HG03108 (cell line): Measurements from ENCODE around the gene CUX1.
"Not testable (repeated sequence)": the region's sequence is repeated elsewhere in the genome, so short reads cannot be mapped to it uniquely, and the experiment has no call there.

Experiments
- ATAC-seq: cut with Tn5 transposase; IDR thresholded peaks from one replicate; pipeline ENCODE4 v1.9.1; 2021; ENCODE audit warnings: moderate library complexity; ENCODE audit not compliant: unreplicated experiment

The CUX1 gene

DNA sequence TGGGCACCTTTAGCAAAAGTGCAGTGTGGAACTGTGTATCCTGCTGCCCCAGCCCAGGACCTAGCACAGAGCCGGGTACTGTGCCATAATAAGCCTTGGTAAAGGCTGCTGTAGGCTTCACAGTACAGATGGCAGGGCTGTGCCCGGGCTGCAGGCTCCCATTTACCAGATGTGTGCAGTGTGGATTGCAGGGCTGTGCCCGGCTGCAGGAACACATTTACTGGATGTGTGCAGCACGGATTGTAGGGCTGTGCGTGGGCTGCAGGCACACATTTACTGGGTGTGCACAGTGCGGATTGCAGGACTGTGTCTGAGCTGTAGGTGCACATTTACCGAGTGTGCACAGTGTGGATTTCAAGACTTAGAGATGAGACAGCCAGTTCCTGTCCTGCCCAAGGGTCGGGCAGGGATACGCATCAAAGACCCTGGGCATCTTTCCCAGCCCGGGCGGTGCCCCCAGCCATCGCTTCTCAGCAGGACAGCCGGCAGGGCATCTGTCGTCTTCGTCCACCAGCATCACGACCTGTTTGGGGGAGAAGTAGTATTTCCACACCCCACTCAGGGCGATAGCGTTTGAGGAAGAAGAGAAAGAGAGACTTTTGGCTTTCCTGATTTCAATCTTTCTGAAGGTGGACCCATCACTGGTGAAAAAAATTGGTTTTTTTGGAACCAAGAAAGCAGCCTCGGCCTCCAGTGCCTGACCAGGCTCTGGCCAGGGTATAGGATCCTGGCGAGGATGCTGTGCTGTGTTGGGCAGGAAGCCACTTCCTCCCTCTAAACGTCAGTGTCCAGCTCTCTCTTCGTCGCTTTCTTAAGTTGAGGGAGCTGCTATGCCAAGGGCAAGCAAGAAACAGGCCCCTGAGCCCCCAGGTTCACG is 180.8 kb downstream of the CUX1 start:
- no peak for ATAC-seq

DNA sequence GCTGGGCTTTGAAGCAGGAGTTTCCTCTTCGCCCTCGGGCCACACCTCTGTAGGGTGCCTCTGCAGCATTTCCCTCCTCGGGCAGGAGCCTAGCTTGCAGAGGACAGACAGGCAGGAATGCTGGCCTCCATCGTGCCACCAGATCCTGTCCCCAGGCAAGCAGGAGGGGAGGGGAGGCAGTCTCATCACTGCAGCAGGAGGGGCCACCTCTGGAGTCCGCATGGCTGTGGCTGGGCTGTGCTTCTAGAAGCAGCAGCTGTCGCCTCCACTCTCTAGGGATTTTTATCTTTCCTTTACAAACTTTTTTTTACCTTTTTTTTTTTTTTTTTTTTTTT is 181.4 kb downstream of the CUX1 start:
- no peak for ATAC-seq

DNA sequence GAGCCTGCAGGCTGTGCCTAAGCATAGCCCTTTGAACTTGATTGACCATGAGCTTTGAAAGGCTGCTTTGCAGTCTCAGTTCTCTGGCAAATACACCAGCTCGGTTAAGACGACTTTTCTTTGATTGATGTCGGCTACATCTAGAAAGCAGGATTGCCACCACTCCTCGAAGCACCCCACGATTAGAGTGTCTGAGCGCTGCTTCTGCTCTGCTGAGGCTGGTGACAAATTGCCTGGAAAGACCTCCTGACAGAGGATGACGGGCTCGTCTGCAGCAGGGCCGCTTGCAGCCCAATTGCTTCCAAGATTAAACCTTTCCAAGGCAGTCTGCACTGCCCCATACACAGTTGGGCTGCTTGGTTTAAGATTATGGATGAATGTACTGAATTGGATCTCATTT is 182.0 kb downstream of the CUX1 start:
- ATAC-seq: no peak

DNA sequence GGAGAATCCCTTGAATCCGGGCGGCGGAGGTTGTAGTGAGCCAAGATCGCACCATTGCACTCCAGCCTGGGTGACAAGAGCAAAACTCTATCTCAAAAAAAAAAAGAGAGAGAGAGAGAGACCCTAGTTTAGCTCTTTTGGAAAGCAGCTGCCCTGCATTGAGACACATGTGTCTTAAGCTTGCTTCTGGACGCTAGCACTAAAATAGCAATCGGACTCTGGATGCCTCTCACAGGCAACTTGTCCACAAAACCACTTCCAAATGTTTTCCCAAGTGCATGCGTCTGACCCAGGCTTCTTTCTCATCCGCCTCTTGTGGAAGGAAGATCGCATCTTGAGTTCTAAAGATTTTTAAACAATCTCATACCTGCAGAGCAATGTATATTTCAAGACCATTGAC is 182.7 kb downstream of the CUX1 start:
- ATAC-seq: no peak

DNA sequence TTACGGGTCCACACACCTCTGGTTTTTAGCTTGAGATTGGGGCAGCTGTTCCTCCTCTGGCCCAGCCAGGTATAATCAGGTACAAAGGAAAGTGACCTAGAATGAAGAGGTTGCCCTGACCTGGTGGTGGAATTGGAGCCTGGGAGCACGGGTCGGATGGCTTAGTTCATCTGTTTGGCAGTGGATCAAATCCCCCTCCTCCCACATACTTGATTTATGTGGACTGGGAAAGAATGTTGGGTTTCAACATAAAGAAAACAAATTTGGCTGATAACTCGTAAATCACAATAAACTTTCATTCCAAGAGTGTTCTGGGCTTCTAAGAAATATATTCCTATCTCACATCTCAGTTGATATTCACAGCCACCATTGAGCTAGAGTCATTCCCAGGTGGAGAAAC is 186.8 kb downstream of the CUX1 start:
- ATAC-seq: no peak

DNA sequence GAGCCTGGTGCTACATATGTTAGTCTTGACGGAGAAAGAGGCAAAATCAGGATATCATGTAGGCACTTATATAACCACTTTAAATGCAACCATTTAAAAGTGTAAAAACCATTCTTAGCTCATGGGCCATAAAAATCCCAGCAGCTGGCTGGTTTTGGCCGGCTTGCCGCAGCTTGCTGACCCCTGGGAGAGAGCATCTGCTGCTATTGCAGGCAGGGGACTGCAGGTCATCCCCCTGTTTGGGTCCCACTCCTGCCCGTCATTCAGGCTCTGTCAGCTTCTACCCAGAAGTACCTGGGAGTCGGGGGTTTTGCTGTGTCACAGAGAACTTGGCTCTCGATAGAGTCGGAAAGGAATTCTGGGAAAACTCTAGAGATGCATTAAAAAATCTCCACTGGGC is 187.4 kb downstream of the CUX1 start:
- no peak for ATAC-seq

DNA sequence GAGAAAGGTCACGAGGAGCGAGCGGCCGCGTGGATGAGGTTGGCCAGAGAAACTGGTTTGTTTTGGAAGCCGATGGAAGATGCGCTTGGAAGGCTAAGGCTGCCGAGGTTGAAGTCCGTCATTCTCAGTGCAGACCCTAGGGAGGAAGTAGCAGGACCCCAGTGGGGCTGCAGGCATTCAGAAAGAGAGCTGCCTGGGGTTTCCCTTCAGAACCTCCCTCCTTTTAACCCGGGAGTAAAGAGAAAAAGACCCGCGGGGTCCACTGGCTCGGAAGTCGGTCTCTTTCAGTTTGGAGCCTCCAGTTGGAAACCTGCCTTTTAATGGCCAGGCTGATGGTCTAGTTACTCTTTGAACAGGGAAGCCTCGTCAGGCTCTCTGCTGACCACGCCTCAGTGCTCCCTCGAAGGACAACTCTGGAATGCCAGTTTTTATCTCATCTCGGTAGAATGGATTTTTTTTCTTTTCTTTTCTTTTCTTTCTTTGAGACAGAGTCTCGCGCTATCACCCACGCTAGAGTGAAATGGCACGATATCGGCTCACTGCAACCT is 188.6 kb downstream of the CUX1 start:
- no peak for ATAC-seq

DNA sequence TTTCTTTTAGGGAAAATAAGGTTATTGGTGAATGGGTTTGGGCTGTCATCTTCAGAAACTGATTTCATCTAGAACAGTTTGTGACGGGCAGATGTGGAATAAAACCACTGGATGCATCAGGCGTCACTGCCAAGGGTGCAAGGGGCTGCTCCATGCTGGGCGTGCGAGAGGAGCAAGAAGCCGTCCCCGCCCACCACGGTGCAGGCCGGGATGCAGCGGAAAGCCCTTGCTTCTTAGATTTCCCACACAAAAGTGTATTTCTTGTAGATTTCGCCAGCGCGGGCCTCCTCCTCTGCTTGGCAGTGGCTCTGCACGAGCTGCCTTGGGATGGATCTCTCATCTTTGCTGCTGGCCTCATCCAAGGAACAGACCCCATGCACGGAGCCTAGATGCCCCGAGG is 189.3 kb downstream of the CUX1 start:
- ATAC-seq: no peak

- no peak for ATAC-seq
Observed at GRCh38 chr7:102008535-102009262, 191.3 kb downstream of the CUX1 start.

GRCh38 chr7:102009628-102010027 is 192.2 kb downstream of the CUX1 start:
- no peak for ATAC-seq

GRCh38 chr7:102012112-102012830 is 194.8 kb downstream of the CUX1 start:
- not testable (repeated sequence) for ATAC-seq

GRCh38 chr7:102012941-102013461 is 195.6 kb downstream of the CUX1 start:
- ATAC-seq: no peak

DNA sequence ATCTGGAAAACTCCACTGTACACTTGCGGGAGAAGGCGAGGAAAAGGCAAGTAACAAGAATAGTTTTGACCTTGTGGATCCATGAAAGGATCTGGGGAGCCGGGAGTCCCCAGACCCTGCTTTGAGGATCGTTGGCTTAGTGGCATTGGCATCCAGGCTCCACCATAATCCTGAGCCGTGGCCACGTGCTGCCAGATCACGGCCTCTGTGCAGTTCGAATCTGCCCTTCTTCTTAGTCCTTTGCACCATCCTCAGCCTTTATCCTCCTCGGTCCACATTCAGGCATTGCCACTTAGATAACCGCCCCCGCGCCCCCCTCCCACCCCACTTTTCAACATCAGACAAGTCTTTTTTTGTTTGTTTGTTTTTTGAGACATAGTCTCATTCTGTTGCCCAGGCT is 201.4 kb downstream of the CUX1 start:
- ATAC-seq: no peak

GRCh38 chr7:102019461-102019860 is 202.0 kb downstream of the CUX1 start:
- no peak for ATAC-seq

- no peak for ATAC-seq
Observed at GRCh38 chr7:102021841-102022618, 204.6 kb downstream of the CUX1 start.

- ATAC-seq: no peak
Observed at GRCh38 chr7:102024005-102024768, 206.8 kb downstream of the CUX1 start.

DNA sequence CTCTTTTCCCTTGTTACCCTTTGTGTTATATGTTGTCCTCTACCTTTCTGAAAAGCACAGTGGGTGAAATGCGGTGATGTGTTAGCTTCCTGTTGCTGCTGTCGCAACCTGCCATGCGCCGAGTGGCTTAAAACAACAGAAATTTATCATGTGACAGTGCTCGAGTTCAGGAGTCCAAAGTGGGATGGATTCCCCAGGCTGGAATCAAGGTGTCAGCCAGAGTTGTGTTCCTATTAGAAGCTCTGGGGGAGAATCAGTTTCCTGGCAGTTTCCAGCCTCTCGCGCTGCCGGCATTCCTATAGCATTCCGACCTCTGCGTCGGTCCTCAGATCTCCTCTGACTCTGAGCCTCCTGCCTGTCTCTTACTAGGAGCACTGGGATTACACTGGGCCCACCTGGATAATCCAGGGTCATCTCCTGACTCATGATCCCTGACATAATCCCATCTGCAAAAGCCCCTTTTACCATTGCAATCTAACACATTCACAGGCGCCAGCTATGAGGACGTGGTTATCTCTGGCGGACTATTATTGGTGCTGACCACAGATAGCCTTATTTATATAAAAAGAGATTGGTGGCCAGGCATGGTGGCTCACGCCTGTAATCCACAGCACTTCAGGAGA is 207.5 kb downstream of the CUX1 start:
- ATAC-seq: no peak

- ATAC-seq: not testable (repeated sequence)
Observed at GRCh38 chr7:102025777-102026176, 208.4 kb downstream of the CUX1 start.

GRCh38 chr7:102028206-102028826 is 210.9 kb downstream of the CUX1 start:
- ATAC-seq: no peak
